K562 (cell line): ENCODE data around the gene TNF. TPM values are rescaled to one million over a fixed set of nuclear protein-coding genes. Genes with fewer than 3 reads are reported as not detected.

ENCODE experiments used
- ZBTB40 ChIP-seq, 2 experiments: fragments of 450-650 bp in 1 of 2; sonication (generic) in 1 of 2; formaldehyde crosslinking in 1 of 2; IDR thresholded peaks; 2 replicates each; pipeline versions ENCODE4 v1.7.1 to v1.9.0; 2016 to 2022; ENCODE audit warnings: inconsistent platforms in 1 of 2, mild to moderate bottlenecking in 1 of 2, missing genetic modification reagents in 1 of 2
- polyA plus RNA-seq, 8 experiments: library from polyadenylated mRNA; depleted of rRNA in 4 of 8; stranded (reverse) in 5 of 8; unstranded in 3 of 8; fragments of >200 nt; fragmentation: Nextera tagmentation in 2 of 8; fragmentation: Illumina TruSeq in 1 of 8; extraction: Ambion mirVana in 2 of 8; extraction: Trizol in 1 of 8; gene quantifications; 2 replicates each; pipeline versions ENCODE4 v1.2.1 to v1.2.3, GENCODE V29; 2011 to 2014; ENCODE audit warnings: inconsistent platforms in 1 of 8, missing spikeins in 1 of 8
- total RNA-seq, 7 experiments: library from RNA; depleted of rRNA in 6 of 7; stranded (reverse); fragments of >200 nt in 6 of 7; fragmentation: Illumina TruSeq in 2 of 7; extraction: Trizol in 2 of 7; gene quantifications; 2 replicates each; pipeline versions ENCODE4 v1.2.1 to v1.2.3, GENCODE V29; 2011 to 2021; ENCODE audit warnings: low replicate concordance in 1 of 7

TNF gene
- total and polyA plus RNA-seq, 9 of the 15 experiments (the other 6 are each of a cell fraction or from before 2014, with no cell fraction given) = 0.08 to 0.40 TPM; not detected in 7

- TF ChIP-seq ZBTB40 (IDR thresholded peaks at IDR 0.05) = peak; percentile 100
- no peak for TF ChIP-seq ZBTB40 (CRISPR knock-in tag; IDR thresholded peaks at IDR 0.05)
Measured at GRCh38 chr6:31546958-31547726, 28.2 kb upstream of the TNF start, which contains the start of gene NFKBIL1 (continued).
